Measurements from ENCODE around the gene BANF1. TPM values are rescaled to one million over a fixed set of nuclear protein-coding genes. Genes with fewer than 3 reads are reported as not detected.
A peak's percentile ranks its signal among the peaks of the same experiment; 100 is the strongest.

BANF1 gene
- total and polyA plus RNA-seq, 2 of the 13 experiments (the other 11 are each of a cell fraction or from before 2014, with no cell fraction given), result 40.5 to 86.5 TPM

- TF ChIP-seq, protein P1, sequence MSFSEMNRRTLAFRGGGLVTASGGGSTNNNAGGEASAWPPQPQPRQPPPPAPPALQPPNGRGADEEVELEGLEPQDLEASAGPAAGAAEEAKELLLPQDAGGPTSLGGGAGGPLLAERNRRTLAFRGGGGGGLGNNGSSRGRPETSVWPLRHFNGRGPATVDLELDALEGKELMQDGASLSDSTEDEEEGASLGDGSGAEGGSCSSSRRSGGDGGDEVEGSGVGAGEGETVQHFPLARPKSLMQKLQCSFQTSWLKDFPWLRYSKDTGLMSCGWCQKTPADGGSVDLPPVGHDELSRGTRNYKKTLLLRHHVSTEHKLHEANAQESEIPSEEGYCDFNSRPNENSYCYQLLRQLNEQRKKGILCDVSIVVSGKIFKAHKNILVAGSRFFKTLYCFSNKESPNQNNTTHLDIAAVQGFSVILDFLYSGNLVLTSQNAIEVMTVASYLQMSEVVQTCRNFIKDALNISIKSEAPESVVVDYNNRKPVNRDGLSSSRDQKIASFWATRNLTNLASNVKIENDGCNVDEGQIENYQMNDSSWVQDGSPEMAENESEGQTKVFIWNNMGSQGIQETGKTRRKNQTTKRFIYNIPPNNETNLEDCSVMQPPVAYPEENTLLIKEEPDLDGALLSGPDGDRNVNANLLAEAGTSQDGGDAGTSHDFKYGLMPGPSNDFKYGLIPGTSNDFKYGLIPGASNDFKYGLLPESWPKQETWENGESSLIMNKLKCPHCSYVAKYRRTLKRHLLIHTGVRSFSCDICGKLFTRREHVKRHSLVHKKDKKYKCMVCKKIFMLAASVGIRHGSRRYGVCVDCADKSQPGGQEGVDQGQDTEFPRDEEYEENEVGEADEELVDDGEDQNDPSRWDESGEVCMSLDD (CRISPR knock-in tag; IDR thresholded peaks at IDR 0.05; ENCODE audit: borderline replicate concordance), result no peak
- peak; percentile 56; the same call in 1 of the 2 replicates for TF ChIP-seq EEA1 (CRISPR knock-in tag; IDR thresholded peaks at IDR 0.05; ENCODE audit: borderline replicate concordance)
- peak; percentile 51; the same call in 1 of the 2 replicates for TF ChIP-seq SIX4 (CRISPR knock-in tag; IDR thresholded peaks at IDR 0.05)
- TF ChIP-seq POLR2A (IDR thresholded peaks at IDR 0.05; ENCODE audit: insufficient read depth in 1 of 2, low read depth in 2 of 2, low read length in 2 of 2), result peak; percentile 87 to 90
- peak; percentile 91 for TF ChIP-seq ETV5 (CRISPR knock-in tag; IDR thresholded peaks at IDR 0.05; ENCODE audit: borderline replicate concordance)
- no peak for TF ChIP-seq POLR2AphosphoS2 (IDR thresholded peaks at IDR 0.05; ENCODE audit: low read depth, low read length)
- TF ChIP-seq, protein P2, sequence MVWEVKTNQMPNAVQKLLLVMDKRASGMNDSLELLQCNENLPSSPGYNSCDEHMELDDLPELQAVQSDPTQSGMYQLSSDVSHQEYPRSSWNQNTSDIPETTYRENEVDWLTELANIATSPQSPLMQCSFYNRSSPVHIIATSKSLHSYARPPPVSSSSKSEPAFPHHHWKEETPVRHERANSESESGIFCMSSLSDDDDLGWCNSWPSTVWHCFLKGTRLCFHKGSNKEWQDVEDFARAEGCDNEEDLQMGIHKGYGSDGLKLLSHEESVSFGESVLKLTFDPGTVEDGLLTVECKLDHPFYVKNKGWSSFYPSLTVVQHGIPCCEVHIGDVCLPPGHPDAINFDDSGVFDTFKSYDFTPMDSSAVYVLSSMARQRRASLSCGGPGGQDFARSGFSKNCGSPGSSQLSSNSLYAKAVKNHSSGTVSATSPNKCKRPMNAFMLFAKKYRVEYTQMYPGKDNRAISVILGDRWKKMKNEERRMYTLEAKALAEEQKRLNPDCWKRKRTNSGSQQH (CRISPR knock-in tag; IDR thresholded peaks at IDR 0.05; ENCODE audit: low read depth), result no peak
- TF ChIP-seq MED8 (CRISPR knock-in tag; IDR thresholded peaks at IDR 0.05; ENCODE audit: insufficient replicate concordance), result peak; percentile 68
- TF ChIP-seq SALL2 (CRISPR knock-in tag; IDR thresholded peaks at IDR 0.05), result peak; percentile 90
- no peak for TF ChIP-seq SOX13 (IDR thresholded peaks at IDR 0.05)
- peak in 1 of 2 experiments; percentile 34; a peak in 1 of 4 replicates for TF ChIP-seq SOX13 (CRISPR knock-in tag; conservative IDR thresholded peaks at IDR 0.05 in 1 of 2, IDR thresholded peaks at IDR 0.05 in 1 of 2)
- peak; percentile 86 for TF ChIP-seq MEF2D (CRISPR knock-in tag; IDR thresholded peaks at IDR 0.05)
- TF ChIP-seq TARDBP (CRISPR knock-in tag; IDR thresholded peaks at IDR 0.05), result peak; percentile 92
- TF ChIP-seq, protein P3, sequence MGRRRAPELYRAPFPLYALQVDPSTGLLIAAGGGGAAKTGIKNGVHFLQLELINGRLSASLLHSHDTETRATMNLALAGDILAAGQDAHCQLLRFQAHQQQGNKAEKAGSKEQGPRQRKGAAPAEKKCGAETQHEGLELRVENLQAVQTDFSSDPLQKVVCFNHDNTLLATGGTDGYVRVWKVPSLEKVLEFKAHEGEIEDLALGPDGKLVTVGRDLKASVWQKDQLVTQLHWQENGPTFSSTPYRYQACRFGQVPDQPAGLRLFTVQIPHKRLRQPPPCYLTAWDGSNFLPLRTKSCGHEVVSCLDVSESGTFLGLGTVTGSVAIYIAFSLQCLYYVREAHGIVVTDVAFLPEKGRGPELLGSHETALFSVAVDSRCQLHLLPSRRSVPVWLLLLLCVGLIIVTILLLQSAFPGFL (CRISPR knock-in tag; IDR thresholded peaks at IDR 0.05), result no peak
- 0 out of 2 replicates have a peak, but pooled peaks have one; percentile 63 for TF ChIP-seq ZNF670 (CRISPR knock-in tag; IDR thresholded peaks at IDR 0.05; ENCODE audit: borderline replicate concordance)
- no peak for TF ChIP-seq MAFF (IDR thresholded peaks at IDR 0.05; ENCODE audit: low read depth, low read length)
- TF ChIP-seq HES4 (CRISPR knock-in tag; IDR thresholded peaks at IDR 0.05; ENCODE audit: borderline replicate concordance), result no peak
- no peak for TF ChIP-seq ZNF629 (CRISPR knock-in tag; conservative IDR thresholded peaks at IDR 0.05)
- TF ChIP-seq HOXA9 (CRISPR knock-in tag; IDR thresholded peaks at IDR 0.05; ENCODE audit: borderline replicate concordance), result peak; percentile 44; the same call in 1 of the 2 replicates
- TF ChIP-seq KLF11 (CRISPR knock-in tag; IDR thresholded peaks at IDR 0.05), result peak; percentile 89; the same call in 1 of the 2 replicates
- peak; percentile 94 for TF ChIP-seq ZNF550 (CRISPR knock-in tag; IDR thresholded peaks at IDR 0.05; ENCODE audit: borderline replicate concordance)
- TF ChIP-seq, protein P4, sequence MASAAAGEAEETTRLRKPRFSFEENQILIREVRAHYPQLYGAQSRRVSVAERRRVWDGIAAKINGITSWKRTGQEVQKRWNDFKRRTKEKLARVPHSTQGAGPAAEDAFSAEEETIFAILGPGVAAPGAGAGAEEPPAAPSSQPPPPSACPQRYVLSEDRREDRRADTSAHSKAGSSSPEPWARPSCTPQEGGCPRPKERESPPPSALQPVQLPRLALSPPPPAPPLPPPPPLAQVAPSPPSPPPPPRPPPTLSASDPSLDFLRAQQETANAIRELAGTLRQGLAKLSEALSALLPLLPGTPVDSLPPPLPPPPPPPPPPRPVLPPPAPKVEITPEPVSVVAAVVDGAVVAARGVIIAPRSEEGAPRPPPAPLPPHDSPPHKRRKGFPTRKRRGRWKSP (CRISPR knock-in tag; IDR thresholded peaks at IDR 0.05), result no peak
- no peak for TF ChIP-seq ZNF367 (CRISPR knock-in tag; IDR thresholded peaks at IDR 0.05; ENCODE audit: borderline replicate concordance)
- TF ChIP-seq SSRP1 (CRISPR knock-in tag; IDR thresholded peaks at IDR 0.05), result no peak
- TF ChIP-seq ZNF782 (CRISPR knock-in tag; IDR thresholded peaks at IDR 0.05; ENCODE audit: borderline replicate concordance), result peak; percentile 68; the same call in 1 of the 2 replicates
These were observed at the start of gene BANF1, which contains the start of gene EIF1AD (continued) for GRCh38 chr11:66001942-66002647.

Data from HepG2 (cell line).